ENCODE data around the gene MAPK7. TPM values are rescaled to one million over a fixed set of nuclear protein-coding genes. Genes with fewer than 3 reads are reported as not detected.
A peak's percentile ranks its signal among the peaks of the same experiment; 100 is the strongest.

MAPK7 gene
- total and polyA plus RNA-seq, 9 of the 15 experiments (the other 6 are each of a cell fraction or from before 2014, with no cell fraction given) = 0.46 to 7.5 (median 2.5) TPM

MicroRNAs encoded within 50 kb of the gene (microRNA counts, 767-probe panel; counts per million panel counts)
- microRNA hsa-miR-1180 = 3,314 counts per million, percentile 73 among the panel's probes with 10 or more counts

Small RNAs within 50 kb of the gene (microRNA-seq; reads per million reads assigned to microRNA genes)
- 77.9 reads per million, percentile 78 among the genes with 10 or more reads in this experiment for gene MIR1180 (ENCODE audit: borderline microRNAs expressed)

Small RNAs within 50 kb of the gene (small RNA-seq; reads per million reads assigned to genes)
- 7.0 reads per million, percentile 94 among the genes with 10 or more reads in this experiment for gene MIR1180
- not detected for gene RF00537

Other genes with a start within 250 kb of the MAPK7 start
- gene EPN2, start 141.1 kb upstream of the MAPK7 start, total RNA-seq (2014; rRNA removed) = 8.7 and 8.9 TPM in 2 replicates
- 5.8 and 8.3 TPM in 2 replicates for gene EPN2, start 141.1 kb upstream of the MAPK7 start, total RNA-seq (2014; rRNA removed; fragmentation: Illumina TruSeq; extraction: Trizol)
- 6.5 and 8.7 TPM in 2 replicates for gene EPN2, start 141.1 kb upstream of the MAPK7 start, total RNA-seq (2015; rRNA removed; fragmentation: Illumina TruSeq; extraction: Trizol)
- gene EPN2, start 141.1 kb upstream of the MAPK7 start, total RNA-seq (2021) = 12.9 and 14.0 TPM in 2 replicates
- 8.8 and 10.4 TPM in 2 replicates for gene EPN2, start 141.1 kb upstream of the MAPK7 start, polyA plus RNA-seq (2011; rRNA removed)
- gene EPN2, start 141.1 kb upstream of the MAPK7 start, polyA plus RNA-seq (2014; fragmentation: Illumina TruSeq; extraction: Trizol) = 7.4 and 9.0 TPM in 2 replicates
- gene EPN2, start 141.1 kb upstream of the MAPK7 start, polyA plus RNA-seq (2014; fragmentation: Nextera tagmentation; extraction: Ambion mirVana) = 1 to 10 TPM; 1.0 to 1.3 TPM
- 9.1 and 10.3 TPM in 2 replicates for gene EPN2, start 141.1 kb upstream of the MAPK7 start, polyA plus RNA-seq (2014; rRNA removed)
- gene B9D1, start 15.8 kb upstream of the MAPK7 start, total RNA-seq (2014; rRNA removed) = 24.0 and 24.9 TPM in 2 replicates
- gene B9D1, start 15.8 kb upstream of the MAPK7 start, total RNA-seq (2014; rRNA removed; fragmentation: Illumina TruSeq; extraction: Trizol) = 7.6 and 10.3 TPM in 2 replicates
- gene B9D1, start 15.8 kb upstream of the MAPK7 start, total RNA-seq (2015; rRNA removed; fragmentation: Illumina TruSeq; extraction: Trizol) = 8.9 and 10.0 TPM in 2 replicates
- gene B9D1, start 15.8 kb upstream of the MAPK7 start, total RNA-seq (2021) = 12.7 and 15.0 TPM in 2 replicates
- gene B9D1, start 15.8 kb upstream of the MAPK7 start, polyA plus RNA-seq (2011; rRNA removed) = 23.4 and 28.0 TPM in 2 replicates
- 14.3 and 18.9 TPM in 2 replicates for gene B9D1, start 15.8 kb upstream of the MAPK7 start, polyA plus RNA-seq (2014; fragmentation: Illumina TruSeq; extraction: Trizol)
- gene B9D1, start 15.8 kb upstream of the MAPK7 start, polyA plus RNA-seq (2014; fragmentation: Nextera tagmentation; extraction: Ambion mirVana) = 10 to 100 TPM in 1 of 2 experiments, 1 to 10 TPM in 1; 9.5 to 17.9 TPM
- 26.5 and 28.8 TPM in 2 replicates for gene B9D1, start 15.8 kb upstream of the MAPK7 start, polyA plus RNA-seq (2014; rRNA removed)
- not detected in 2 replicates for gene MFAP4, start 8.7 kb downstream of the MAPK7 start, total RNA-seq (2014; rRNA removed)
- gene MFAP4, start 8.7 kb downstream of the MAPK7 start, total RNA-seq (2014; rRNA removed; fragmentation: Illumina TruSeq; extraction: Trizol) = not detected in 2 replicates
- not detected in 2 replicates for gene MFAP4, start 8.7 kb downstream of the MAPK7 start, total RNA-seq (2015; rRNA removed; fragmentation: Illumina TruSeq; extraction: Trizol)
- gene MFAP4, start 8.7 kb downstream of the MAPK7 start, total RNA-seq (2021) = 0.24 and 0.36 TPM in 2 replicates
- not detected in 2 replicates for gene MFAP4, start 8.7 kb downstream of the MAPK7 start, polyA plus RNA-seq (2011; rRNA removed)
- gene MFAP4, start 8.7 kb downstream of the MAPK7 start, polyA plus RNA-seq (2014; fragmentation: Illumina TruSeq; extraction: Trizol) = not detected in 2 replicates
- under 1 TPM in 1 of 2 experiments, not detected in 1; 0.07 TPM for gene MFAP4, start 8.7 kb downstream of the MAPK7 start, polyA plus RNA-seq (2014; fragmentation: Nextera tagmentation; extraction: Ambion mirVana)
- not detected in 2 replicates for gene MFAP4, start 8.7 kb downstream of the MAPK7 start, polyA plus RNA-seq (2014; rRNA removed)
- 0.05 TPM in 1 of 2 replicates, not detected in the other for gene RNF112, start 32.7 kb downstream of the MAPK7 start, total RNA-seq (2014; rRNA removed)
- gene RNF112, start 32.7 kb downstream of the MAPK7 start, total RNA-seq (2014; rRNA removed; fragmentation: Illumina TruSeq; extraction: Trizol) = not detected in 2 replicates
- gene RNF112, start 32.7 kb downstream of the MAPK7 start, total RNA-seq (2015; rRNA removed; fragmentation: Illumina TruSeq; extraction: Trizol) = not detected in 2 replicates
- not detected in 2 replicates for gene RNF112, start 32.7 kb downstream of the MAPK7 start, total RNA-seq (2021)
- not detected in 2 replicates for gene RNF112, start 32.7 kb downstream of the MAPK7 start, polyA plus RNA-seq (2011; rRNA removed)
- gene RNF112, start 32.7 kb downstream of the MAPK7 start, polyA plus RNA-seq (2014; fragmentation: Illumina TruSeq; extraction: Trizol) = not detected in 2 replicates
- not detected for gene RNF112, start 32.7 kb downstream of the MAPK7 start, polyA plus RNA-seq (2014; fragmentation: Nextera tagmentation; extraction: Ambion mirVana)
- not detected in 2 replicates for gene RNF112, start 32.7 kb downstream of the MAPK7 start, polyA plus RNA-seq (2014; rRNA removed)
- gene SLC47A1, start 155.4 kb downstream of the MAPK7 start, total RNA-seq (2014; rRNA removed) = not detected in 2 replicates
- gene SLC47A1, start 155.4 kb downstream of the MAPK7 start, total RNA-seq (2014; rRNA removed; fragmentation: Illumina TruSeq; extraction: Trizol) = not detected in 2 replicates
- gene SLC47A1, start 155.4 kb downstream of the MAPK7 start, total RNA-seq (2015; rRNA removed; fragmentation: Illumina TruSeq; extraction: Trizol) = not detected in 2 replicates
- gene SLC47A1, start 155.4 kb downstream of the MAPK7 start, total RNA-seq (2021) = 0.42 TPM in 1 of 2 replicates, not detected in the other
- not detected in 2 replicates for gene SLC47A1, start 155.4 kb downstream of the MAPK7 start, polyA plus RNA-seq (2011; rRNA removed)
- gene SLC47A1, start 155.4 kb downstream of the MAPK7 start, polyA plus RNA-seq (2014; fragmentation: Illumina TruSeq; extraction: Trizol) = not detected in 2 replicates
- not detected for gene SLC47A1, start 155.4 kb downstream of the MAPK7 start, polyA plus RNA-seq (2014; fragmentation: Nextera tagmentation; extraction: Ambion mirVana)
- gene SLC47A1, start 155.4 kb downstream of the MAPK7 start, polyA plus RNA-seq (2014; rRNA removed) = not detected in 2 replicates

All from K562 (cell line).